ENCODE measurements around the gene NTNG2.
"Not testable (repeated sequence)": the region's sequence is repeated elsewhere in the genome, so short reads cannot be mapped to it uniquely, and the experiment has no call there.

The NTNG2 gene

GRCh38 chr9:132127888-132128534 lies 33.8 kb upstream of the NTNG2 start:
- H4K20me1 ChIP-seq (ENCODE audit: low read depth, low read length) = no peaks in the 10 kb centered on the region
- no peaks in the 10 kb centered on the region for H3K9me2 ChIP-seq (replicated peaks; ENCODE audit: insufficient read depth, low read length)
- no peak overlapping the region for H3K27ac ChIP-seq (ENCODE audit: low read depth, low read length)
- no peaks in the 10 kb centered on the region for H3K27me3 ChIP-seq (ENCODE audit: low read length)
- no peak overlapping the region for H2AFZ ChIP-seq (ENCODE audit: low read depth, low read length, severe bottlenecking)
- H3K4me2 ChIP-seq (ENCODE audit: low read depth, low read length, poor library complexity, severe bottlenecking) = no peak overlapping the region
- TF ChIP-seq EZH2phosphoT487 (conservative IDR thresholded peaks at IDR 0.05; ENCODE audit: low read length) = no peak
- TF ChIP-seq, protein P1, sequence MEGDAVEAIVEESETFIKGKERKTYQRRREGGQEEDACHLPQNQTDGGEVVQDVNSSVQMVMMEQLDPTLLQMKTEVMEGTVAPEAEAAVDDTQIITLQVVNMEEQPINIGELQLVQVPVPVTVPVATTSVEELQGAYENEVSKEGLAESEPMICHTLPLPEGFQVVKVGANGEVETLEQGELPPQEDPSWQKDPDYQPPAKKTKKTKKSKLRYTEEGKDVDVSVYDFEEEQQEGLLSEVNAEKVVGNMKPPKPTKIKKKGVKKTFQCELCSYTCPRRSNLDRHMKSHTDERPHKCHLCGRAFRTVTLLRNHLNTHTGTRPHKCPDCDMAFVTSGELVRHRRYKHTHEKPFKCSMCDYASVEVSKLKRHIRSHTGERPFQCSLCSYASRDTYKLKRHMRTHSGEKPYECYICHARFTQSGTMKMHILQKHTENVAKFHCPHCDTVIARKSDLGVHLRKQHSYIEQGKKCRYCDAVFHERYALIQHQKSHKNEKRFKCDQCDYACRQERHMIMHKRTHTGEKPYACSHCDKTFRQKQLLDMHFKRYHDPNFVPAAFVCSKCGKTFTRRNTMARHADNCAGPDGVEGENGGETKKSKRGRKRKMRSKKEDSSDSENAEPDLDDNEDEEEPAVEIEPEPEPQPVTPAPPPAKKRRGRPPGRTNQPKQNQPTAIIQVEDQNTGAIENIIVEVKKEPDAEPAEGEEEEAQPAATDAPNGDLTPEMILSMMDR (IDR thresholded peaks at IDR 0.05; ENCODE audit: insufficient read depth, low read length, poor library complexity, severe bottlenecking) = no peak
- H3K4me3 ChIP-seq (ENCODE audit: insufficient read depth, low read length, poor library complexity, severe bottlenecking) = no peak overlapping the region
- no peak overlapping the region for H3K9ac ChIP-seq (ENCODE audit: low read length)
- H3K9me3 ChIP-seq (ENCODE audit: insufficient read depth, low read length) = no peaks in the 10 kb centered on the region
- H3K79me2 ChIP-seq (ENCODE audit: insufficient read depth, low read length) = no peaks in the 10 kb centered on the region
- no peaks in the 10 kb centered on the region for H3K36me3 ChIP-seq (ENCODE audit: low read length)
- no peaks in the 10 kb centered on the region for H3F3A ChIP-seq (ENCODE audit: insufficient read depth)

DNA sequence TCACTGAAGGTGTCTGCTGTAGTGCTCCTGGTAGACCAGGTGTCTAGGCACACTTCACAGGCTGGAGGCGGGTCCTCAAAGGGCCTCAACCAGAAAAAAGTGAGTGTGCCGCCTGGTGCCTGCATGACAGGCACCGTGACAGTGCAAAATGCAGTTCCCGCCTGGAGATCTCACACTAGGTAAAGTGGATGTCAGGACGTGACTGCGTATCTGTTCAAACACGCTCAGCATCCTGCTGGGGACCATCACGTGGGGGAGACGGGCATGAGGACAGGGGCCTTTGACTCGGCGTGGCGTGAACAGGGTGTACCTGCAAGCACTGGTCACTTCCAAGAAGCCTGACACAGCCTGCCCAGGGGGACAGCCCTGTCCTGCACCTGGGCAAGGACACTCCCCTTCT lies 32.3 kb upstream of the NTNG2 start:
- no peaks in the 10 kb centered on the region for H3K36me3 ChIP-seq (ENCODE audit: low read length)
- H3K4me3 ChIP-seq (ENCODE audit: insufficient read depth, low read length, poor library complexity, severe bottlenecking) = no peak overlapping the region
- TF ChIP-seq EZH2phosphoT487 (conservative IDR thresholded peaks at IDR 0.05; ENCODE audit: low read length) = no peak
- TF ChIP-seq, protein P1 (IDR thresholded peaks at IDR 0.05; ENCODE audit: insufficient read depth, low read length, poor library complexity, severe bottlenecking) = no peak
- no peak overlapping the region for H3K4me2 ChIP-seq (ENCODE audit: low read depth, low read length, poor library complexity, severe bottlenecking)
- no peaks in the 10 kb centered on the region for H3K79me2 ChIP-seq (ENCODE audit: insufficient read depth, low read length)
- no peaks in the 10 kb centered on the region for H4K20me1 ChIP-seq (ENCODE audit: low read depth, low read length)
- no peak overlapping the region for H2AFZ ChIP-seq (ENCODE audit: low read depth, low read length, severe bottlenecking)
- H3K9me3 ChIP-seq (ENCODE audit: insufficient read depth, low read length) = no peaks in the 10 kb centered on the region
- H3F3A ChIP-seq (ENCODE audit: insufficient read depth) = no peaks in the 10 kb centered on the region
- no peak overlapping the region for H3K9ac ChIP-seq (ENCODE audit: low read length)
- no peaks in the 10 kb centered on the region for H3K27me3 ChIP-seq (ENCODE audit: low read length)
- no peak overlapping the region for H3K27ac ChIP-seq (ENCODE audit: low read depth, low read length)
- H3K9me2 ChIP-seq (replicated peaks; ENCODE audit: insufficient read depth, low read length) = no peaks in the 10 kb centered on the region

- H2AFZ ChIP-seq (ENCODE audit: low read depth, low read length, severe bottlenecking); H3K79me2 ChIP-seq (ENCODE audit: insufficient read depth, low read length); H3K4me2 ChIP-seq (ENCODE audit: low read depth, low read length, poor library complexity, severe bottlenecking); H3K9me3 ChIP-seq (ENCODE audit: insufficient read depth, low read length); H3K9ac ChIP-seq (ENCODE audit: low read length); H3K36me3 ChIP-seq (ENCODE audit: low read length); H4K20me1 ChIP-seq (ENCODE audit: low read depth, low read length); H3K4me3 ChIP-seq (ENCODE audit: insufficient read depth, low read length, poor library complexity, severe bottlenecking); H3K27me3 ChIP-seq (ENCODE audit: low read length); H3K27ac ChIP-seq (ENCODE audit: low read depth, low read length); H3K9me2 ChIP-seq (replicated peaks; ENCODE audit: insufficient read depth, low read length); H3F3A ChIP-seq (ENCODE audit: insufficient read depth): not testable (repeated sequence)
Measured at GRCh38 chr9:132134085-132134484, 27.8 kb upstream of the NTNG2 start.

DNA sequence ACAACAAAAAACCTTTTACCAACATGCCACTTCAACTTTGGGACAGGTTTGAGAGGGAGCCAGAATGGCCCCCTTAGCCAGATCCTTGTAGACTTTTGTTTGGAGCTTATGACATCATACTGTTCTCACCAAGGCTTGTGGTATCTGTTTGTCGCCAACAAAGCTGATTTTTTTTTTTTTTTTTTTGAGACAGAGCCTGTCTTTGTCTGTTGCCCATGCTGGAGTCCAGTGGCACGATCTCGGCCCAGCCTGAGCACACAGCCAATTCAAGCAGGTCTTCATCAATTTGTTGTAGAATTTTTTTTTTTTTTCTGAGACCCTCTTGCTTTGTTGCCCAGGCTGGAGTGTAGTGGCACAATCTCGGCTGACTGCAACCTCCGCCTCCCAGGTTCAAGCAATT lies 26.4 kb upstream of the NTNG2 start:
- no peaks in the 10 kb centered on the region for H3K79me2 ChIP-seq (ENCODE audit: insufficient read depth, low read length)
- TF ChIP-seq, protein P1 (IDR thresholded peaks at IDR 0.05; ENCODE audit: insufficient read depth, low read length, poor library complexity, severe bottlenecking) = no peak
- TF ChIP-seq EZH2phosphoT487 (conservative IDR thresholded peaks at IDR 0.05; ENCODE audit: low read length) = no peak
- no peak overlapping the region for H3K4me3 ChIP-seq (ENCODE audit: insufficient read depth, low read length, poor library complexity, severe bottlenecking)
- no peaks in the 10 kb centered on the region for H3K36me3 ChIP-seq (ENCODE audit: low read length)
- no peaks in the 10 kb centered on the region for H4K20me1 ChIP-seq (ENCODE audit: low read depth, low read length)
- H3K27ac ChIP-seq (ENCODE audit: low read depth, low read length) = no peak overlapping the region
- H3K9ac ChIP-seq (ENCODE audit: low read length) = no peak overlapping the region
- no peak overlapping the region for H2AFZ ChIP-seq (ENCODE audit: low read depth, low read length, severe bottlenecking)
- no peaks in the 10 kb centered on the region for H3F3A ChIP-seq (ENCODE audit: insufficient read depth)
- H3K9me3 ChIP-seq (ENCODE audit: insufficient read depth, low read length) = no peaks in the 10 kb centered on the region
- no peak overlapping the region for H3K4me2 ChIP-seq (ENCODE audit: low read depth, low read length, poor library complexity, severe bottlenecking)
- no peaks in the 10 kb centered on the region for H3K27me3 ChIP-seq (ENCODE audit: low read length)
- H3K9me2 ChIP-seq (replicated peaks; ENCODE audit: insufficient read depth, low read length) = no peaks in the 10 kb centered on the region

Data from SU-DHL-6 (cell line).